ENCODE data around the gene LRP1B.

DNA sequence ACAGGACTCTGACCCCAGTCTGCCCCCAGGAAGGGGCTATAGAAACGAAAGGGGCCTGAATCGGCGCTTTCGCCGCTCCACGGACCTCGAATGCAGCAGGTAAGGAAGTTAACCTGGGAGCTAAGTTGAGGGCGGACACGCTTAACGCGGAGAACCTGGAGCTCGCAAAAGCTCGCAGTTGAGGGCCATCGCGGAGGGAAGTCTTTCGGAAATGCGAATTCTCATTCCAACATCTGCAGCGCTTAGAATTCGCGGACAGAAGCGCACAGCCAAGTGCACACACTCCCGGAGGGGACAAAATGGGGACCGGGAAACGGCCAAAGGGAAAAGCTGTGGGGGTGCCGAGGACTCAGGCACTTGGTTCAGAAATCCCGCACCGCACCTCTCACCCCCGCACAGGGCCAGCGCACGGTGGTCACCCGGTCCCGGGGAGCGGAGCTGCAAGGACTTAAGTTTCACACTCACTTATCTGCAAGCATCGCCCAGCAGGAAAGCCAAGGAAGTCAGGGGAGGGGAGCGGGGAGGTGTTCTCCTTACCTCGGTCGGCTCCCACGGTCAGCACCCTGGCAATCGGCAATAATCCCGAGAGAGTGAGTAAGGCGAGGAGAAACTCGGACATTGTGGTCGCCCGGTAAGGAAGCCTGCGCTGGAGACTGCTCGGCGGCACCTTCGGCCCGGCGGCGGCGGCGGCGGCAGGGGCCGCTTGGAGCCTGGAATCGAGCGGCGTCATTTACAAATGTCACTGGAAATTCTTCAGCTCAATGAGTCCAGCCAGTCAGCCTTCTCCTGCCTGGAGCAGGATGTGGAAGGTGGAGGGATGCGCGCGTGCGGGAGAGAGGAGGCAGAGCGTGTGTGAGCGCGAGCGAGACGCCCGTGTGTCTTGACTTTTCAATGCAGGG lies 456 bp downstream of the LRP1B start:
- TF ChIP-seq, protein P1, sequence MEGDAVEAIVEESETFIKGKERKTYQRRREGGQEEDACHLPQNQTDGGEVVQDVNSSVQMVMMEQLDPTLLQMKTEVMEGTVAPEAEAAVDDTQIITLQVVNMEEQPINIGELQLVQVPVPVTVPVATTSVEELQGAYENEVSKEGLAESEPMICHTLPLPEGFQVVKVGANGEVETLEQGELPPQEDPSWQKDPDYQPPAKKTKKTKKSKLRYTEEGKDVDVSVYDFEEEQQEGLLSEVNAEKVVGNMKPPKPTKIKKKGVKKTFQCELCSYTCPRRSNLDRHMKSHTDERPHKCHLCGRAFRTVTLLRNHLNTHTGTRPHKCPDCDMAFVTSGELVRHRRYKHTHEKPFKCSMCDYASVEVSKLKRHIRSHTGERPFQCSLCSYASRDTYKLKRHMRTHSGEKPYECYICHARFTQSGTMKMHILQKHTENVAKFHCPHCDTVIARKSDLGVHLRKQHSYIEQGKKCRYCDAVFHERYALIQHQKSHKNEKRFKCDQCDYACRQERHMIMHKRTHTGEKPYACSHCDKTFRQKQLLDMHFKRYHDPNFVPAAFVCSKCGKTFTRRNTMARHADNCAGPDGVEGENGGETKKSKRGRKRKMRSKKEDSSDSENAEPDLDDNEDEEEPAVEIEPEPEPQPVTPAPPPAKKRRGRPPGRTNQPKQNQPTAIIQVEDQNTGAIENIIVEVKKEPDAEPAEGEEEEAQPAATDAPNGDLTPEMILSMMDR (IDR thresholded peaks at IDR 0.05), result no peak
- TF ChIP-seq POLR2A (IDR thresholded peaks at IDR 0.05), result no peak

Data from tibial nerve (tissue), 3 donors.